Measurements from ENCODE around the gene ANKS1A. TPM values are rescaled to one million over a fixed set of nuclear protein-coding genes. Genes with fewer than 3 reads are reported as not detected.

ANKS1A gene
- total and polyA plus RNA-seq, 2 of the 4 experiments (the other 2 are of a cell fraction), result 7.2 to 7.5 TPM

- no peak overlapping the region for H3K23ac ChIP-seq (ENCODE audit: low read depth, low read length)
- no peak overlapping the region for H3K18ac ChIP-seq (ENCODE audit: low read depth, low read length)
- dilution Hi-C loops (cut with HindIII; ENCODE audit: low sequenced_read_pairs, unreplicated experiment), result no loop called here
- no peak overlapping the region for H3K4me2 ChIP-seq (ENCODE audit: low read depth, low read length)
- peaks cover 3% of the 10 kb centered on the region for H3K27me3 ChIP-seq (ENCODE audit: control insufficient read depth, insufficient read depth, low read length)
- no peak overlapping the region for H2BK15ac ChIP-seq (ENCODE audit: low read depth, low read length)
- no peaks in the 10 kb centered on the region for H4K20me1 ChIP-seq (ENCODE audit: insufficient read depth, low read length)
- H3K4ac ChIP-seq (ENCODE audit: low read depth, low read length), result no peak overlapping the region
- no peaks in the 10 kb centered on the region for H3K79me1 ChIP-seq (ENCODE audit: low read depth in 1 of 2, low read length in 2 of 2)
- no peak for ATAC-seq (ENCODE audit: low read depth)
- H3K4me3 ChIP-seq (ENCODE audit: insufficient read depth, low read depth, low read length), result no peak overlapping the region
- no peaks in the 10 kb centered on the region for H3K4me1 ChIP-seq (ENCODE audit: control insufficient read depth, insufficient read depth, low read length)
- intact Hi-C loops (cut with micrococcal nuclease), result no loop called here
- no peak overlapping the region for H3K9ac ChIP-seq (ENCODE audit: low read depth, low read length)
- H4K91ac ChIP-seq (ENCODE audit: insufficient read depth, low read depth, low read length), result no peak overlapping the region
- H2BK20ac ChIP-seq (ENCODE audit: low read depth, low read length), result no peak overlapping the region
- no peak for TF ChIP-seq RCOR1 (IDR thresholded peaks at IDR 0.05; ENCODE audit: insufficient replicate concordance, low read length)
- no peak for TF ChIP-seq RAD21 (IDR thresholded peaks at IDR 0.05; ENCODE audit: low read length)
- TF ChIP-seq CHD1 (IDR thresholded peaks at IDR 0.05; ENCODE audit: low read depth, low read length), result no peak
- TF ChIP-seq NFE2L2 (IDR thresholded peaks at IDR 0.05; ENCODE audit: low read depth, low read length), result no peak
- no peak for TF ChIP-seq FOS (IDR thresholded peaks at IDR 0.05; ENCODE audit: low read depth, low read length)
- TF ChIP-seq USF2 (IDR thresholded peaks at IDR 0.05; ENCODE audit: low read depth, low read length), result no peak
- TF ChIP-seq CEBPB (IDR thresholded peaks at IDR 0.05; ENCODE audit: low read depth, low read length), result no peak
- TF ChIP-seq, protein P1, sequence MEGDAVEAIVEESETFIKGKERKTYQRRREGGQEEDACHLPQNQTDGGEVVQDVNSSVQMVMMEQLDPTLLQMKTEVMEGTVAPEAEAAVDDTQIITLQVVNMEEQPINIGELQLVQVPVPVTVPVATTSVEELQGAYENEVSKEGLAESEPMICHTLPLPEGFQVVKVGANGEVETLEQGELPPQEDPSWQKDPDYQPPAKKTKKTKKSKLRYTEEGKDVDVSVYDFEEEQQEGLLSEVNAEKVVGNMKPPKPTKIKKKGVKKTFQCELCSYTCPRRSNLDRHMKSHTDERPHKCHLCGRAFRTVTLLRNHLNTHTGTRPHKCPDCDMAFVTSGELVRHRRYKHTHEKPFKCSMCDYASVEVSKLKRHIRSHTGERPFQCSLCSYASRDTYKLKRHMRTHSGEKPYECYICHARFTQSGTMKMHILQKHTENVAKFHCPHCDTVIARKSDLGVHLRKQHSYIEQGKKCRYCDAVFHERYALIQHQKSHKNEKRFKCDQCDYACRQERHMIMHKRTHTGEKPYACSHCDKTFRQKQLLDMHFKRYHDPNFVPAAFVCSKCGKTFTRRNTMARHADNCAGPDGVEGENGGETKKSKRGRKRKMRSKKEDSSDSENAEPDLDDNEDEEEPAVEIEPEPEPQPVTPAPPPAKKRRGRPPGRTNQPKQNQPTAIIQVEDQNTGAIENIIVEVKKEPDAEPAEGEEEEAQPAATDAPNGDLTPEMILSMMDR (conservative IDR thresholded peaks at IDR 0.05; ENCODE audit: low read depth, low read length), result no peak
- no peak for TF ChIP-seq ELK1 (IDR thresholded peaks at IDR 0.05; ENCODE audit: borderline replicate concordance, low read depth, low read length)
- no peak for TF ChIP-seq MXI1 (IDR thresholded peaks at IDR 0.05; ENCODE audit: borderline replicate concordance, low read depth, low read length)
- ChIA-PET CTCF (no interaction called here), POLR2A (ENCODE audit: unreplicated experiment) (no interaction called here)
- no peak overlapping the region for H4K5ac ChIP-seq (ENCODE audit: low read depth, low read length)
- DNase-seq, result no peak
- no peaks in the 10 kb centered on the region for H3K9me1 ChIP-seq (ENCODE audit: insufficient read depth, low read length)
- BruUV-seq (replicated peaks), result no TSS peak
- no peak overlapping the region for H2BK5ac ChIP-seq (ENCODE audit: low read depth, low read length, poor library complexity, severe bottlenecking)
- no peak overlapping the region for H2AFZ ChIP-seq (replicated peaks; ENCODE audit: low read length, poor library complexity)
- H3K56ac ChIP-seq (ENCODE audit: extremely low read depth, insufficient read depth, low read length), result no peak overlapping the region
- no peak overlapping the region for H2AK9ac ChIP-seq (replicated peaks; ENCODE audit: low read depth, low read length, poor library complexity)
- H3K27ac ChIP-seq (ENCODE audit: insufficient read depth, low read length), result no peak overlapping the region
- no peaks in the 10 kb centered on the region for H3K36me3 ChIP-seq (ENCODE audit: control insufficient read depth, insufficient read depth, low read length)
- H3K9me3 ChIP-seq (ENCODE audit: control insufficient read depth, insufficient read depth, low read length), result peaks cover 2% of the 10 kb centered on the region; the same call in 1 of the 2 replicates
- no peak overlapping the region for H3K14ac ChIP-seq (replicated peaks; ENCODE audit: low read depth, low read length)
- no peak overlapping the region for H2AK5ac ChIP-seq (ENCODE audit: low read depth, low read length)
- no peak overlapping the region for H4K8ac ChIP-seq (ENCODE audit: low read depth in 2 of 2, low read length in 2 of 2)
- no peak overlapping the region for H2BK120ac ChIP-seq (ENCODE audit: low read depth, low read length)
- in situ Hi-C loops (cut with MboI; ENCODE audit: low sequenced_read_pairs), result no loop called here
- WGBS, 2 experiments (ENCODE audit: extremely low coverage in 2 of 2, insufficient read length in 1 of 2), result no CpG with 5 or more reads among the region's 2 CpGs
These were observed 219.3 kb downstream of the ANKS1A start for GRCh38 chr6:35108309-35108885.

Data from IMR-90 (cell line).